GM20000 (cell line): ENCODE measurements around the gene PANK2.
"Not testable (repeated sequence)": the region's sequence is repeated elsewhere in the genome, so short reads cannot be mapped to it uniquely, and the experiment has no call there.

Experiments used
- DNase-seq: peaks from one replicate; pipeline ENCODE4 v3.0.0; 2012; ENCODE audit warnings: low spot score
- TF ChIP-seq, protein P1 (sequence below): IDR thresholded peaks from 2 replicates; pipeline ENCODE4 v1.5.1; 2012; ENCODE audit warnings: mild to moderate bottlenecking, control low read depth; ENCODE audit errors: extremely low read depth, missing control alignments

Gene PANK2

DNA sequence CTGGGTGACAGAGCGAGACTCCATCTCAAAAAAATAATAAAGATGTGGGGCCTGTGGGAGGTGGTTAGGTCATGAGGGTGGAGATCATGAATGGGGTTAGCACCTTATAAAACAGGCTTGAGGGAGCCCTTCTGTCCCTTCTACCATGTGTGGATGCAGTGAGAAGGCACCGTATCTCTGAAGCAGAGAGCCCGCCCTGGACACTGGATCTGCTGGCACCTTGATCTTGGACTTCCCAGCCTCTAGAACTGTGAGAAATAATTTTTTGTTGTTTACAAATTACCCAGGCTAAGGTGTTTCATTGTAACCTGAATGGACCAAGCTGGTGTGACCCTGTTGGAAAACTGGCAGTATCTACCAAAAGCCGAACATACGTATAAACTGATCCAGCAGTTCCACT lies 15.7 kb upstream of the PANK2 start:
- no peak for DNase-seq
- TF ChIP-seq, protein P1, sequence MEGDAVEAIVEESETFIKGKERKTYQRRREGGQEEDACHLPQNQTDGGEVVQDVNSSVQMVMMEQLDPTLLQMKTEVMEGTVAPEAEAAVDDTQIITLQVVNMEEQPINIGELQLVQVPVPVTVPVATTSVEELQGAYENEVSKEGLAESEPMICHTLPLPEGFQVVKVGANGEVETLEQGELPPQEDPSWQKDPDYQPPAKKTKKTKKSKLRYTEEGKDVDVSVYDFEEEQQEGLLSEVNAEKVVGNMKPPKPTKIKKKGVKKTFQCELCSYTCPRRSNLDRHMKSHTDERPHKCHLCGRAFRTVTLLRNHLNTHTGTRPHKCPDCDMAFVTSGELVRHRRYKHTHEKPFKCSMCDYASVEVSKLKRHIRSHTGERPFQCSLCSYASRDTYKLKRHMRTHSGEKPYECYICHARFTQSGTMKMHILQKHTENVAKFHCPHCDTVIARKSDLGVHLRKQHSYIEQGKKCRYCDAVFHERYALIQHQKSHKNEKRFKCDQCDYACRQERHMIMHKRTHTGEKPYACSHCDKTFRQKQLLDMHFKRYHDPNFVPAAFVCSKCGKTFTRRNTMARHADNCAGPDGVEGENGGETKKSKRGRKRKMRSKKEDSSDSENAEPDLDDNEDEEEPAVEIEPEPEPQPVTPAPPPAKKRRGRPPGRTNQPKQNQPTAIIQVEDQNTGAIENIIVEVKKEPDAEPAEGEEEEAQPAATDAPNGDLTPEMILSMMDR: no peak

DNA sequence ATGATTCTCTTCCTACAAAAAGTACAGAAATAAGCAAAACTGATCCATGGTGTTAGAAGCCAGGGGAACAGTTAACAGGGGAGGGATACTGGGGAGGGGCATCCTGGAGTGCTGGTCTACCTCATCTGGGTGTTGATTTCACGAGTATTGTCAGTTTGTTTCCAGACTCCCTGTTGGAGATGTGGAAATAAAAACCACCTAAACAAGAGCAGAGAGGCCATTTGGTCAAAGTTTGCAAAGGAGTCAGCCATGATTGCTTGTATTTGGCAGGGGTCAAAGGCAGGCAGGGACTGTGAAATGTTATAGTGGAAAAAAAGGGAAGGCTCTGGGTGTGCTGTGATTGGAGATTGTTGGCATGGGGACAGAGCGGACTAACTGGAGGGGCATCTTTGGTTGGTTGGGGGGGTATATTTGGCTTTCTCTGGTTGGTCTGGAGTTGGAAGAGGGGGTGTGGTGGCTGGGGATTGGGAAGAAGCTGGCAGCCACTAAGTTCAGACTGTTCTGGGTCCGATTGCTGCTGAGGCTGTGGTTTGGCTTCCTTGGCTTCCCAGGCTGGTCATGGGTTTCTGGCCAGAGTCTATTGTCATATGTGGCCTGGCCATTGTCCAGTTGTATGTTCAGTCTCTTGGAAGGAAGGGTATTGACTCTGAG lies 14.9 kb upstream of the PANK2 start:
- TF ChIP-seq, protein P1: no peak
- no peak for DNase-seq

DNA sequence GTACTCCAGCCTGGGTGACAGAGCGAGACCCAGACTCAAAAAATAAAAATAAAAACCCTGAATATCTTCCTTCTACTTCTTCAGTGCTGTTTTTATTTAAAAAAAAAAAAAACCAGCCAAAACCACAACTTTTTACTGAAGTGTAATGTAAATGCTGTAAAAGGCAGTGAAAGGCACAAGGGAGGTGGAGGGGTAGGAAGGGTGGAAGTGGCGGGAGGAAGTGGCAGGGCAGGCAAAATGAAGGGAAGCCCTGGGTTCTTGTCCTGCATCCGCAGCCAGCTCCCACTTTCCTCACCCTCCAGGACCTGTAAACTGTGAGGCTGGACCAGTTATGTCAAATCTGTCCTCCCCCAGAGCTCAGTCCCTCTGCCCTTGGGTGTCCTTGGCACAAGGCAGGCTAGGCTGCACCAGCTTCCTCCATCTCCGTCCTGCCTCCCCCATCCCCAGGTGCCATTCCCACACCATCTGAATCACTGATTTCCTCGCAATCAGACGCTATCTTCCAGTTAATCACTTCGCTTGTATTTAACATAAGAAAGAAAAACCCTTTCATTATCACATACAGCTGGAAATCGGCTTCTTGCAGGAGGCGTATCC lies 13.7 kb upstream of the PANK2 start:
- TF ChIP-seq, protein P1: no peak
- DNase-seq: no peak

DNA sequence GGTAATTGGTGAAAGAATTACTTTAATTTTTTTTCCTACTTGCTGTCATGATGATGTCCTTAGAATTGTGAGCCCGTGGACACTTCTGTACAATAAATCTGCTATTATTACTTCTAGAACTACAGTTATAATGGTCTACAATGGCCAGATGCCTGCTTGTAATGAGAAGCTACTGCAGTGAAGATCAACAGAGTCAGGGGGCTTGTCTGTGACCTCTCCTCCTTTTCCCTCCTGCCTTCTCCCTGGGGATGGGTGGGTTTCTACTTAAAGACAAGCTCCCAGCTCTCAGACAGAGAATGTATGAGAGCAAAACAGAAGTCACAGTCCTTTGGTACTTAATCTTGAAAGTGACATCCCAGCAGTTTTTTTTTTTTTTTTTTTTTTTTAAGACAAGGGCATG lies 13.2 kb upstream of the PANK2 start:
- DNase-seq: no peak
- TF ChIP-seq, protein P1: no peak

DNA sequence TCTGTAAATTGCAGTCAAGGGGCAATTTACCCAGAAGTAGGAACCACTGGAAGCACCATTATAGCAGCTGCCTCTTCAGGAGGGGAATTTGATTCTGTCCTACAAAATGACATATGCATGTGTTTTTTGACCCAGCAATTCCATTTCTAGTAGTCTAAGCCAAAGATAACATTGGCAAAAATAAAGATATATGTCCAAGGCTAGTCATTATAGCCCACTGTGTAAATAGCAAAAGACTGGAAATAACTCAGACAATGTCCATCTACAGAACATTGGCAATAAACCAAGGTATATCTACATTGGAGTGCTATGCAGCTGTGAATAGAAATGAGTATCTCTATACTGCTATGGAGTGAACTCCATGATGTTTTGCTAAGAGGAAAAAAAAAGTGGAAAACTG lies 12.5 kb upstream of the PANK2 start:
- no peak for DNase-seq
- TF ChIP-seq, protein P1: no peak

DNA sequence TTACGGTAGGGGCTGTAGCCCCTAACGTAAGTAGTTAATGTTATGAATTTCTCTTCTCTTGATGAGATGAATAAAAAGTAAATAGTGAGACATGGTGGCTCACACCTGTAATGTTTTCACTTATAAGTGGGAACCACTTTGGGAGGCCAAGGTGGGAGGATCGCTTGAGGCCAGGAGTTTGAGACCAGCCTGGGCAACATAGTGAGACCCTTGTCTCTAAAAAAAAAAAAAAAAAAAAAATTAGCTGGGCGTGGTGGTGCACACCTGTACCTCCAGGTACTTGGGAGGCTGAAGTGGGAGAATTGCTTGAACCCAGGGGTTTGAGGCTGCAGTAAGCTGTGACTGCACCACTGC lies 10.3 kb upstream of the PANK2 start:
- not testable (repeated sequence) for DNase-seq

DNA sequence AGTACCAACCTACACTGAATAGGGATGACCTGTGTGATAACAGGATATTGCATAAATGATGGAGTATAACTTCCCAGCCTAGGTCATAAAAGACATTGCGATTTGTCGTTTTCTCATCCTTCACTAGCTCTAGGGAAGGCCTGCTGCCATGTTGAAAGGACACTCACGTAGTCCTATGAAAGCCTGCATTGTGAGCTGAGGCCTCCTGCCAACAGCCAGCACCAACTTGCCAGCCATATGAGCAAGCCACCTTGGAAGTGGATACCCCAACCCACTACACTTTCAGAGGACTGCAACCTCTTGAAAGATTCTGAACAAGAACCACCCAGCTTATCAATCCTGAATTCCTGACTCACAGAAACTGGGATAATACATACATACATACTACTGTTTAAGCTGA lies 3.5 kb upstream of the PANK2 start:
- DNase-seq: no peak
- TF ChIP-seq, protein P1: no peak
